Activated CD4-positive, alpha-beta T cell treated with anti-CD3 and anti-CD28 coated beads for 1 hour (primary cell): Measurements from ENCODE around the gene KLHL28.
A peak's percentile ranks its signal among the peaks of the same experiment; 100 is the strongest.

Source experiments
- DNase-seq: peaks from one replicate; pipeline ENCODE4 v3.0.0-alpha.2; 2020

Gene KLHL28

DNA sequence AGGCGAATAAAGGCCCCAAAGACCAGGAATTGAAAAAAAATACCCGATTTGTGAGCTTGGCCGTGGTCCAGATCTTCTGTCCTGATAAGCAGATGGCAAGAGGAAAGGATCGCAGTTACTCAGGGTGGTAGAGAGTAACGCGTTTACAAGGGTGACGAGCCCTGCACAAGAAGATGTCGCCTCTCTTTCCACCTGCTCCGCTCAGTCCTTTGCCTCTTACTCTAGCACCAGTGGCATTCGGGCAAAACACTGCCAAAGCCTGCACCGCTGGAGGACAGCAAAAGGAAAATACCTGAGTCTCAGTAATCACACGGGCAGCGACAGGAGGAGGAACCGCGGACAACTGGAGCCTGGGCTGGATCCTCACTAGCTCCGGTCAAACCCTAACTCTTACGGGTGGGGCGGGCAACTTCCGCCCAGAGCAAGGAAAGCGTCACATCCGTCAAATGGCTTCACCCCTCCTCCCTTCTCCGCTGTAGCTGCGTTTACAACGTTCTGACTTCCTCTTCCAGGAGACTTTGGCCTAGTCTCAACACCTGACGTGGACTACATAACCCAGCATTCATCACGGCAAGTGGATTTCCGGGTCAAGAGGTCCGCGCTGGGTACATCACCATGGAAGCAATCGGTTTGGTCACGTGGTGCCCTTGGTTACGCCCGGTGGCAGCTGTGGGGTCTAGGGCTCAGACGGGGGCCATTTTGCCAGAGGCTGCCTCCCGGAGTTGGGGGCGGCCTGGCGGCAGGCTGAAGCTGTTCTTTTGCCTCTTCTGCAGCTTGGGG is at the start of gene KLHL28, which contains the start of gene TOGARAM1:
TSS of gene KLHL28 (minus strand) at position 394 of the 780 bp plus-strand sequence. CDS start 16,019 bp downstream, outside the sequence.
TSS of gene TOGARAM1 (plus strand) at position 637 of the 780 bp plus-strand sequence. CDS start 232 bp downstream, outside the sequence.
- DNase-seq, result peak; percentile 94

DNA sequence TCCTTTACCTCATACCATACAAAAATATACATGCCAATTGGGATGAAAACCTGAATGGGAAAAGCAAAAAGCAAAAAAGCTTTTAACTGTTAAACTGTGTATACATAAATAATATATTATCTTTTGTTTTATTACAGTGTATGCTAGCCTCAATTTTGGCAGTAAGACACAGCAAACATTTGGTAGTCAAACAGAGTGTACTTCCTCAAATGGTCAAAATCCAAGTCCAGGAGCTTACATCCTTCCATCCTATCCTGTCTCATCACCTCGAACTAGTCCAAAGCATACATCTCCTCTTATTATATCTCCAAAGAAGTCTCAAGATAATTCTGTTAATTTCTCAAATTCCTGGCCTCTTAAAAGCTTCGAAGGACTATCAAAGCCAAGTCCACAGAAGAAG is 42.2 kb upstream of the KLHL28 start:
- DNase-seq, result no peak

- DNase-seq, result no peak
These were observed 34.1 kb upstream of the KLHL28 start for GRCh38 chr14:44995770-44996294.

DNA sequence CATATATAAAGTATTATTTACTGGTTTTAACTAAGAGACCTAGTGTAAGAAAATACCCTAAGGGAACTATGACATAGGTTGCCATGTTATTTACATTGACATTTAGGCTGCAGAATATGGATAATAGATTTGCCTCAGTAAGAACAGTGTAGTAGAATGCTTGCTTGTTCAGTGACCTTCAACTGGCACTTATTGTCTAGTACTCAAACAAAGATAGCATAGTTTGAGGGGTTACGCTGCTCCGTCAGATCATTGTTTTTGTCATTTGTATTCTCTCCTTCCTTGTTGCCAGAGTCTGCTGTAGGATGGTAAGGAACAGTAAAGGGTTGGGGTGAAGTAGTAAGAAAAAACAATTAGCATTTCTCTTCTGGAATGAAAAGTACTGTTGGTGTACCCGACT is 33.4 kb upstream of the KLHL28 start:
- no peak for DNase-seq

DNA sequence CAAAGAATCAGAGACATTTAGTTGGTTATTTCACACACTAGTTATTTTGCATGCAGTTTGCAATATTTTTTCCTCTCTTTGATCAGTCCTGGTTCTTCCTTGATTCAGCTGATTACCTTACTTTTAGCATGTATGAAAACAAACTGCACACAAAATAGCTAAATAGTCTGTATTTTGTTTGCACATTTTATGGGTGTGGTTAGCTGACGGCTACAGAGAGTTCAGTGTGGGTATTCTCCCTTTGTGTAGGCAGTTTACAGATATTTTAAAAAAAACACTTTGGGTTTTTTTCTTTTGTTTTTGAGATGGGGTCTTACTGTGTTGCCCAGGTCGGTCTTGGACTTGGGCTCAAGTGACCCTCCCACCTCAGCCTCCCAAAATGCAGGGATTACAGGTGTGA is 28.8 kb upstream of the KLHL28 start:
- no peak for DNase-seq

DNA sequence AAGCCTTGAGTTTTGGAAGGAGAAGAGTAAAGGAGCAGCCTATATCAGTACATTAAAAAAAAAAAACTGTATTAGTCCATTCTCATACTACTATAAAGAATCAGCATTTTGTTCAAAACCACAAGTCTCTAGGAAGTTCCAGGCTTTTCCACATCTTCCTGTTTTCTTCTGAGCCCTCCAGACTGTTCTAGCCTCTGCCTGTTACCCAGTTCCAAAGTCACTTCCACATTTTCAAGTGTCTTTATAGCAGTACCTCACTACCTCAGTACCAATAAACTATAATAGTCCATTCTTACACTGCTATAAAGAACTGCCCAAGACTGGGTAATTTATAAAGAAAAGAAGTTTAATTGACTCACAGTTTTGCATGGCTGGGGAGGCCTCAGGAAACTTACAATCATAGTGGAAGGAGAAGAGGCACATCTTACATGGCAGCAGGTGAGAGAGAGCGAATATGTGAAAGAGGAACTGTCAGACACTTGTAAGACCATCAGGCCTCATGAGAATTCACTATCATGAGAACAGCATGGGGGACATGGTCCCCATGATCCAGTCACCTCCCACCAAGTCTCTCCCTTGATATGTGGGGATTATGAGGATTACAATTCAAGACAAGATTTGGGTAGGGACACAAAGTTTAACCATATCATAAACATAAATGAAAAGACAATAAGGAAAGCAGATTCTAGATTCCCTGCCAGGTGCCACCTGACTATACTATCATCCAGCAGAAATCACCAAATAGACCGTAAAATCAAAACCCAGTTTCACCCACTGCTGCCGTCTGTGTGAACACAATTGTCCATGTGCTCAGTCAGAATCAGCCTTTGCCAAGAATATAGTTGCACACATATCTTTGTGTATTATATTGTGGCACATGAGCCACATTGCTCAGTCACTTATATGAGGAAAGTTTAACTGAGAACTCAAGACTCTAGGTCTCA is 28.0 kb upstream of the KLHL28 start:
- DNase-seq, result no peak

- DNase-seq, result no peak
These were observed 26.9 kb upstream of the KLHL28 start for GRCh38 chr14:44988694-44989093.

DNA sequence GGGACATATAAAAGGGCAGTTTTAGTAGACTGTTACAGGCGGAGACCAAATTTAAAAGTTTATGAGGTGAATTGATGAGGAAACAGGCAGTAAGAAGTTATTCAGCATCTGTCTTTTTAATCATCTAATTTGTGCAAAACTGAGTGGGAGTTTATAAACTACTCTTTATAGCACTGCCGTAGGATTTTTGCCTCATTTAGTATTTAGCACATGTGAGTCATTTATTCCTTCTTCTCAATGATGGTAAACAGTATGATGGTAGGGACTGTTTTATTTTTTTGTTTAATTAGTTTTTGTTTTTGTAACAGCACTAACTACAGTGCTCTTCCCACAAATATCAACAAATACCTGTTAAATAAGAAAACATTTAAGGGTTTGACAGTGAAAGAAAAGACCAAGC is 20.8 kb upstream of the KLHL28 start:
- no peak for DNase-seq

DNA sequence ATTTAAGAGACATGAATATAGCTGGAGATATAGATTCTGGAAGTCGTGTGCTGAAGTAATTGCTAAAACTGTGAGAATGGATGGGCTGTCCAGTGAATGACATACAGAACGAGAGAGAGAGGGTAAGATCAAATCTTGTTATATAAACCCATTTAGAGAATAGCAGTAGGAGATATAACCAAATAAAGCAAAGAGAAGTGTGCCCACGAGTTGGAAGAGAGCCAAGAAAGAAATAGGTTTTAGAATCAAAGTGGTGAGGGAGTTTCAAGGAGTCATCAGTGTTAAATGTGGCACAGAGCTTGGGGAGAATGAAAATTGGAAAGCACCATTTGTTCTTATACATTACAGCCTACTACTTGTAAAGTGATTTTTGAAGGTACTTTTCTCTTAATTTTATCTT is 19.5 kb upstream of the KLHL28 start:
- no peak for DNase-seq

DNA sequence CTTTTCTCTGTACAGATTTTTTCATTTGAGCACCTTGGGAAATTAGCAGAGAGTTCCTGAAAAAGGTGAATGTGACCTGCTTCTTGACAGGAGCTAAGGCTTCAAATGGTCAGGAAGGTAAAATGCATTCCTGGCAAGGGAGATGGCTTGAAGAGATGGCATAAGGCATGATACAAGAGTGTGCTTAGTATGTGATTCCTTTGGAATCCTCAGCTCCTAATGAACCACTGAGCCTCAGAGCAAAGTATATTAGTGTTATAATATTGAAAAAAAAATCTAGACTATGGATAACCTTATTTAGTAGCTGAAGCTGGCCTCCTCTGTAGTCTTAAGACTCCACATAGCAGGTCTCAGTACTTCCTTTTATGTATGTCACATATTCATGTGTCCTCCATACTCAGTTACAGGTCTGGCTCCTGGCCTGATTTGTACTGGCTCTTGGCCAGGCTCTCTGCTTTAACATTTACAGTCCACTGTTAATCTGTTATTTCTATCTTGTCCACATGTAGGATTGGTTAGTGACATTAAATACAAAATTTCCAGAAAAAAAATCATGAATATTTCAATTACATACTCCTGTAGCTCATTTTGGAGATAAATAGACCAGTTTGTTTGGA is 18.1 kb upstream of the KLHL28 start:
- DNase-seq, result no peak

DNA sequence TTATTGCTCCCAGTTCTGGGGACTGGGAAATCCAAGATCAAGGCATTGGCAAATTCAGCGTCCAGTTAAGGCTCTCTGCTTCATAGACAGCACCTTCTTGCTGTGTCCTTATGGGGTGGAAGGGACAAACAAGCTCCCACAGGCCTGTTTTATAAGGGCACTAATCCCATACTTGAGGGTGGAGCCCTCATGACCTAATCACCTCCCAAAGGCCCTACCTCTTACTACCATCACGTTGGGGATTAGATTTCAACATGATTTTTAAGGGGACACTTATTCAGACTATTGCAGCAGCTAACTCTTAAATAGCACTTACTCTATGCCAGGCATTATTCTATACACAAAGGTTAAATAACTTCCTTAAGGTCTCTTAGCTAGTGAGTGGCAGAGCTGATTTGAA is 17.5 kb upstream of the KLHL28 start:
- DNase-seq, result no peak

DNA sequence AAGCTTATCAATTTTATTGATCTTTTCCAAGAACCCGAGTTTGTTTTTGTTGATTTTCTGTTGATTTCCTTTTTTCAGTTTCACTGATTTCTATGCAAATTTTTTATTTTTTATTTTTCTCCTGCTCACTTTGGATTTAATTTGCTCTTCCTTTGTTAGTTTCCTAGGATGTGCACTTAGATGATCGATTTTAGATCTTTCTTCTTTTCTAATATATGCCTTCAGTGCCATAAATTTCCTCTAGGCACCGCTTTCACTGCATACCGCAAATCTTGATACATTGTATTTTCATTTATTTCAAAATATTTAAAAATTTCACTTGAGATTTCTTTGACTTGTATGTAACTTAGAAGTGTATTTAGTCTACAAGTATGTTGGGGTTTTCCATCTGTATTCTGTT is 9.7 kb upstream of the KLHL28 start:
- DNase-seq, result no peak

DNA sequence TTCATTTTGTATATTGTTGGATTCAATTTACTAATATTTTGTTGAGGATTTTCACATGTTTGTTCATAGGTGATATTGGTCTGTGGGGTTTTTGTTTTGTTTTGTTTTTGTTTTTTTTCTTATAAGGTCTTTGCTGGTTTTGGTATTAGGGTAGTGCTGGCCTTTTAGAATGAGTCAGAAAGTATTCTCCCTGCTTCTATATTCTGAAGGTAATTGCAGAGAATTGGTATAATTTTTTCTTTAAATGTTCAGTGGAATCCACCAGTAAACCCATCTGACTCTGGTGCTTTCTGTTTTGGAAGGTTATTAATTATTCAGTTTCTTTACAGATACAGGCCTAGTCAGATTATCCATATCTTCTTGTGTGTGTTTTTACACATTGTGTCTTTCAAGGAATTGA is 9.2 kb upstream of the KLHL28 start:
- DNase-seq, result no peak

DNA sequence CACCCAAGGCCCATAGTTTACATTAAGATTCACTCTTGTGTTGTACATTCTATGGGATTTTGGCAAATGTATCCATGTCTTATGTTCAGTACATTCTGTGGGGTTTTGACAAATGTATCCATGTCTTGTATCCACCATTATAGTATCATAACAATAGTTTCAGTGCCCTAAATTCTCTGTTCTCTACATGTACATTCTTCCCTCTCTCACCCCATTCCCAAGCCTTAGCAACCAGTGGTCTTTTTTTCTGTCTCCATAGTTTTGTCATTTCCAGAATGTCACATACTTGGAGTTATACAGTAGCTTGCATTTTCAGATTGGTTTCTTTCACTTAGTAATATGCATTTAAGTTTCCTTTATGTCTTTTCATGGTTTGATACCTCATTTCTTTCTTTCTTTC is 7.0 kb upstream of the KLHL28 start:
- no peak for DNase-seq

GRCh38 chr14:44966601-44967336 is 5.0 kb upstream of the KLHL28 start:
- DNase-seq, result no peak

- DNase-seq, result no peak
These were observed 2.1 kb upstream of the KLHL28 start for GRCh38 chr14:44963775-44964380.

GRCh38 chr14:44963044-44963528 is 1.3 kb upstream of the KLHL28 start:
- DNase-seq, result no peak

DNA sequence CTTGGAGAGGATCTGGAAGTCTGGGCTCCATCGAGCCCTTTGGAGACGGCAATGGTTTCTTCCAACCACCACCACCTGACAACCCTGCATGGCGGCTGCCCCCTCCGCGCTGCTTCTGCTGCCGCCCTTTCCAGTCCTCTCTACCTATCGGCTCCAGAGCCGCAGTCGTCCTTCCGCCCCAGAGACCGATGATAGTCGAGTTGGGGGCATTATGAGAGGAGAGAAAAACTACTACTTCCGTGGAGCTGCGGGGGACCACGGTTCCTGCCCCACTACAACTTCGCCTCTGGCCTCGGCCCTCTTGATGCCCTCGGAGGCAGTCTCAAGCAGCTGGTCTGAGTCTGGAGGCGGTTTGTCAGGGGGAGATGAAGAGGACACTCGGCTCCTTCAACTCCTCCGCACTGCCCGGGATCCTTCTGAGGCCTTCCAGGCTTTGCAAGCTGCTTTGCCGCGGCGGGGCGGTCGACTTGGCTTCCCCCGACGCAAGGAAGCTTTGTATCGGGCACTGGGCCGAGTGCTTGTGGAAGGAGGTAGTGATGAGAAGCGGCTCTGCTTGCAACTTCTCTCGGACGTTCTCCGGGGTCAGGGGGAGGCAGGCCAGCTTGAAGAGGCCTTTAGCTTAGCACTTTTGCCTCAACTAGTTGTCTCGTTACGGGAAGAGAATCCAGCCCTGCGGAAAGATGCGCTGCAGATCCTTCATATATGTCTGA is 742 bp upstream of the KLHL28 start:
- no peak for DNase-seq

GRCh38 chr14:44961151-44961553 is 595 bp downstream of the KLHL28 start:
- DNase-seq, result peak; percentile 28

DNA sequence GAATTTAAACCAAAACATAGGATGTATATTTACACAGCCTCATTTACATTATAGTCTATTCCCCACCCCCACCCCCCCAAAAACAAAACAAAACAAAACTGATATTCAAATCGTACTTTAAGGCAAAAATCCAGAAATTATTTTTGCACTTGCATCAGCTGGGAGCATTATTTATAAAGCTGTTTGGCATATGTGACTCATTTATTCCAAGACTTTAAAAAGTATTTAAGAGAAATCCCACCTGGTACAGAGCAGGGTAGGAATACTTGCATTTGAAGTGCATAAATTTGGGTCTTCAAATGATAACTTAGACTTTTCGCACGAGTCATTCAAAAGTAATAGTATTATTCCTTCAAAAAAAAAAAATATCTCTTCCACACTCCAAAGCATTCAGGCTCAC is 1.1 kb downstream of the KLHL28 start:
- no peak for DNase-seq

DNA sequence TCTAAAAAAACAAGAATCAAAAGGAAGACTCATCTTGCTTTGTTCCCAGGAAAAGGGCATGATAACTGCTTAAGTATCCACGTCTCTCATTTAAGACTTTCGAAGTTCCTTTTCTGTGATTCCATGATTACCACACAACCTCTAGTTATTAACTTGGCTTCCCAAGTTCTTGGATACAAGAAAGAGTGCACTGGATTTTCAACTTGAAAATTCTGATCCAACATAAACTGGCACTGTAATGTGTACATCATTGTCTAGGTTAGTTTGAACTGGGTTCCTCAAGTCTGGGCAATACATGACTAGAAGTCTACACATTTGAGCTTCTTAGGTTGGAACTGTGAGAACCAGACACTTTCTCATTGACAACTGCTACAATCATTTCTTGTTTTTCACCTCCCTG is 1.6 kb downstream of the KLHL28 start:
- no peak for DNase-seq
